Skin of body (tissue), 2 donors: Measurements from ENCODE around the gene ITGA8. TPM values are rescaled to one million over a fixed set of nuclear protein-coding genes. Genes with fewer than 3 reads are reported as not detected.

ENCODE experiments used
- DNase-seq: peaks from one replicate; lab custom pipeline; 2025; lab: John Stamatoyannopoulos, UW
- total RNA-seq: library from RNA; depleted of rRNA; stranded (reverse); fragments of >200 nt; gene quantifications from one replicate; pipeline ENCODE4 v1.2.3, GENCODE V29; 2014

ITGA8 gene
- total RNA-seq, 1 donor from 2014 or later: 17.5 TPM

DNA sequence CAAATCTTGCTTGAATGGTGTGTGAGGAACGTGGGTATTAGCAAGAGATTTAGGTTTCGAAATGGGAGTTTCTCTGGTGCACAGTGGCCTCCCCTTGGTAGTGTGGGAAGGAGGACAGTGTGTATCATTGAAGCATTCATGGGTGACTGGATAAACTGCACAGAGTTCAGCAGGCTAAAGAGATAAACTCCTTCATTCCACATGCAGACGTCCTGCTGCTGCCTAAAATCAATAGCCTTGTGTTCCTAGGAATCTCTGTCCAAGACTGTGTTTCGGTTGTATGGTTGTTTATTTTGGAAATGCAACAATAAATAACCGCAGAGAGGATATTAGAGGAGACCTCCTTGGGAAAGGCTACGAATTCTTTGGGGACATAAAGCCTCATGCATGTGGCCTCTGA, 247.7 kb downstream of the ITGA8 start:
- DNase-seq: no peak

DNA sequence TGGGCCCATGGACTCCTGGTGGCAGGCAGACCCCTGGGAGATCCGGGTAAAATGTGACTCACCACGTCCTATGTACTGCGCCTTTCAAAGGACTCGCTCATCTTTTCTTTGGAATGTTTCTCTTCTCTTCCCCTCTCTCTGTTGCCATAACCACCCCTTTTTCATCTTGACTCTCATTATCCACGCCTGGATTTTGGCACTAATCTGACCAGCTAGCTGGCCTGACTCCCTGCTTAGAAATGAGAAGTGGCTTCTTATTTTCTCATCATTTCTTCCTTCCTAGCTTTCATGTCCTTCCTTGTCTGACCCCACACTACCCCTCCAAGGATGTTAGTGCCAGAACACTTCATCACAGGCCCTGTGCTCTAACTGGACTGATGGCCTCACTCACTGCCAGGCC, 250.6 kb downstream of the ITGA8 start:
- no peak for DNase-seq

DNA sequence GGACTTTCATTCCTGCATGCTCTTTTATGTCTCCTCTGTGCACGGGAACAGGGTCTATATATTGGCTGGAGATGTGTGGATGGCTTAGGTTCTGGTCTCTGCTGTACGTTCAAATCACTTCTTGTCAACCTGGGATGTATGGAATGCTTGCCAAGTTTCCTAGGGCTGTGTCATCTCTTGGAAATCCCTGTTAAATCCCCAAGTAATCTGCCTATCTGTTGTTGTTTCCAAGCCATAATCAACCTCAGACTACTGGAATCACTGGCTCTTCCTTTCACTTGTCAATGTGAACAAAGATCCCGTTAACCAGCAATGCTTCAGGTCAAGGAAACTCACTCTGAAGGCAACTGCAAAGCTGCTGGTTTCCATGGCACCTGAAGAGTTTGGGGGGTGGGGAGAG, 255.3 kb downstream of the ITGA8 start:
- no peak for DNase-seq

Other genes with a start within 250 kb of the ITGA8 start
- gene MINDY3, start 140.6 kb upstream of the ITGA8 start, total RNA-seq: 34.6 TPM